Measurements from ENCODE around the gene NINJ2.

- TF ChIP-seq POLR2AphosphoS5 (IDR thresholded peaks at IDR 0.05) (no peak), POLR2A (IDR thresholded peaks at IDR 0.05) (no peak), CTCF (IDR thresholded peaks at IDR 0.05) (no peak), EP300 (IDR thresholded peaks at IDR 0.05) (no peak)
Observed at GRCh38 chr12:619346-619745, 43.9 kb downstream of the NINJ2 start.

Measured in sigmoid colon (tissue), 4 donors.